Activated naive CD4-positive, alpha-beta T cell treated with anti-CD3 and anti-CD28 coated beads, Interleukin-2, amount 50 U/mL, for 24 hours (primary cell): ENCODE measurements around the gene CACNB2.

Experiments used
- H3K27ac Mint-ChIP-seq: one replicate; pipeline ENCODE4 v1.8.0; 2021; ENCODE audit warnings: mild to moderate bottlenecking, mixed read lengths
- H3K27me3 Mint-ChIP-seq: one replicate; pipeline ENCODE4 v1.8.0; 2021; ENCODE audit warnings: mixed read lengths
- H3K36me3 Mint-ChIP-seq: one replicate; pipeline ENCODE4 v1.8.0; 2021; ENCODE audit warnings: mixed read lengths
- H3K4me1 Mint-ChIP-seq: one replicate; pipeline ENCODE4 v1.8.0; 2021; ENCODE audit warnings: mixed read lengths
- H3K4me3 Mint-ChIP-seq: one replicate; pipeline ENCODE4 v1.8.0; 2021; ENCODE audit warnings: mild to moderate bottlenecking, mixed read lengths
- H3K9me3 Mint-ChIP-seq: one replicate; pipeline ENCODE4 v1.8.0; 2021; ENCODE audit warnings: mixed read lengths

CACNB2 gene

GRCh38 chr10:18261768-18262231 is 121.6 kb downstream of the CACNB2 start:
- no peak overlapping the region for H3K4me3 Mint-ChIP-seq
- H3K4me1 Mint-ChIP-seq: no peaks in the 10 kb centered on the region
- H3K36me3 Mint-ChIP-seq: no peaks in the 10 kb centered on the region
- no peak overlapping the region for H3K27ac Mint-ChIP-seq
- H3K9me3 Mint-ChIP-seq: no peaks in the 10 kb centered on the region
- peaks cover 4% of the 10 kb centered on the region for H3K27me3 Mint-ChIP-seq

GRCh38 chr10:18264466-18265050 is 124.3 kb downstream of the CACNB2 start:
- no peaks in the 10 kb centered on the region for H3K4me1 Mint-ChIP-seq
- H3K27me3 Mint-ChIP-seq: peaks cover 4% of the 10 kb centered on the region
- H3K9me3 Mint-ChIP-seq: no peaks in the 10 kb centered on the region
- H3K27ac Mint-ChIP-seq: no peak overlapping the region
- H3K4me3 Mint-ChIP-seq: no peak overlapping the region
- H3K36me3 Mint-ChIP-seq: no peaks in the 10 kb centered on the region

- no peaks in the 10 kb centered on the region for H3K36me3 Mint-ChIP-seq
- no peaks in the 10 kb centered on the region for H3K9me3 Mint-ChIP-seq
- H3K27ac Mint-ChIP-seq: no peak overlapping the region
- H3K4me3 Mint-ChIP-seq: no peak overlapping the region
- no peaks in the 10 kb centered on the region for H3K4me1 Mint-ChIP-seq
- peaks cover 4% of the 10 kb centered on the region for H3K27me3 Mint-ChIP-seq
Observed at GRCh38 chr10:18268005-18268404, 127.8 kb downstream of the CACNB2 start.

DNA sequence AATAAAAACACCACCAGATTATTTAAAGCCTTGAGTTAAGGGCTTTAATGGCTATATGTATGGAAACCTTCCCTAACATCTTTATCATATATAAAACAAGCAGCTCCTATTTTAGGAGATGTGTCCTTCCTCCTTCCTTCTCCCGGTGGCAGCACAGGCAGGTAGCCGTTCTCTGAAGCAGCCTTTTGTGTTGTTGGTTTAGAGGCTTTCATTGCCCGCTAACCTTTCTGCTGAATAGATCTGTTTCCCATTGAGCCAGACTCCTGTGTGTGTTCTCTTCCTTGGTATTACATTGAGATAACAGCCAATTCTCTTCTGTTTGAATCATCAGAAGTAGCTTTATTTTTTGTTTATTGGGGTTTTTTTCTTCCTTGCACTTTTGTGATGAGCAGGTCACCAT is 131.3 kb downstream of the CACNB2 start:
- no peaks in the 10 kb centered on the region for H3K4me1 Mint-ChIP-seq
- H3K27me3 Mint-ChIP-seq: no peaks in the 10 kb centered on the region
- H3K9me3 Mint-ChIP-seq: no peaks in the 10 kb centered on the region
- H3K36me3 Mint-ChIP-seq: no peaks in the 10 kb centered on the region
- H3K27ac Mint-ChIP-seq: no peak overlapping the region
- H3K4me3 Mint-ChIP-seq: no peak overlapping the region

DNA sequence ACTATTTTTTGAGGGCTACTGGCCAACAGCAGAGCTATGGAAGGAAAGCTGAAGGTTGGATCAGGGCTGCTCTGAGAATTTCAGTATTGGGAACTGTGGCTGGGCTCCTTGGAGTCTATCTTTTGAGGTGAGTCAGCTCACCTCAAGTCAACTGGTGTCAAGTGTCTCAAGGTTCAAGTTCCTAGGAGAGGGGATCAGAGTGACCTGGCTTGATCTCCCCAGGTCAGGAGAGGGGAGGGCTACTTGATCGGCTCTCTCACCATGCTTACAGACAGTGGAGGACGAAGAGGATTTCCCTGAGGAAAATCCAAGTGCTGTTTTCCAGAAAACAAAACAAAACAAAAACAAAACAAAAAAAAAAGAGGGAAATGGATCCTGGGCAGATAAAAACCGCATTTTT is 132.8 kb downstream of the CACNB2 start:
- H3K4me1 Mint-ChIP-seq: no peaks in the 10 kb centered on the region
- no peak overlapping the region for H3K4me3 Mint-ChIP-seq
- H3K27ac Mint-ChIP-seq: no peak overlapping the region
- H3K27me3 Mint-ChIP-seq: no peaks in the 10 kb centered on the region
- H3K36me3 Mint-ChIP-seq: no peaks in the 10 kb centered on the region
- no peaks in the 10 kb centered on the region for H3K9me3 Mint-ChIP-seq

- Mint-ChIP-seq H3K36me3 (no peaks in the 10 kb centered on the region), H3K27ac (no peak overlapping the region), H3K4me1 (no peaks in the 10 kb centered on the region), H3K4me3 (no peak overlapping the region), H3K9me3 (no peaks in the 10 kb centered on the region), H3K27me3 (peaks cover 2% of the 10 kb centered on the region)
Observed at GRCh38 chr10:18278181-18278580, 138.0 kb downstream of the CACNB2 start.

DNA sequence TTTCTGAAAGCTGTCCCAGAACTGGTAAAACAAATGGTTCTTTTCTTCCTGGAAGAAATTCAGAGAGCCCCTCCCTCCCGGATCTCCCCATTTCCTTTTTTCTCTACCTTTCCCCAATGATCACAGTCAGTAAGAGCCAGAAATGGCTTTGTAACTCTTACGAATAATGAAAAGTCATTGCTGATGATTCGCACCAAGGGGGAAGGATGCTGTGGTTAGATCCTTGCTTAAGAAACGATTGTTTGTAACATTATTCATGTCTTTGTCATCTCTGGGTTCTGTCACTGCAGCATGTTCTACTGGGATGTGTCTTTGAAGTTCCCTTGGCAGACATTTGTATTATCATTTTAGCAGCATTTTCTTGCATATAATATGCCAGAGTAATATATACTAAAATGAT is 138.9 kb downstream of the CACNB2 start:
- Mint-ChIP-seq H3K36me3 (no peaks in the 10 kb centered on the region), H3K27ac (no peak overlapping the region), H3K4me1 (no peaks in the 10 kb centered on the region), H3K4me3 (no peak overlapping the region), H3K9me3 (no peaks in the 10 kb centered on the region), H3K27me3 (peaks cover 2% of the 10 kb centered on the region)

DNA sequence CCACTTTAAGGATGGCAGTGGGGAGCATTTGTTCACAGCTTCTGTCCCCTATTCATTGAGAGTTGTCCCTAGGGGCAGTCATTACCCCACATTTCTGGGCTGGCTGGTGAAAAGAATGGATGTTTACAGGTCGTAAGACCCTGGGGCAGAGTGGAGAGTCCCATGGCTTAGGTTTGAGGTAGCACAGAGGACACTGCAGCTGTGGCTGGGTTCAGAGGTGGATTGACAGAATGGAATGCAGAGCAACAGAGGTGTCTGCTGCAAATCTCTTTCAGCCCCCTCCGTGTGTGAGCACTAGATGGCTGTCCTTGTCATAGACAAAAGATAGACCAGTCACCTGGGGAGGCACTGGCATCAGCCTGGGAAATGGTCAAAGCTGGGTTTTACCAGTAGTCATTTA is 141.9 kb downstream of the CACNB2 start:
- no peaks in the 10 kb centered on the region for H3K36me3 Mint-ChIP-seq
- no peaks in the 10 kb centered on the region for H3K9me3 Mint-ChIP-seq
- H3K4me3 Mint-ChIP-seq: no peak overlapping the region
- H3K4me1 Mint-ChIP-seq: no peaks in the 10 kb centered on the region
- H3K27ac Mint-ChIP-seq: no peak overlapping the region
- peaks cover 2% of the 10 kb centered on the region for H3K27me3 Mint-ChIP-seq

GRCh38 chr10:18290651-18291313 is 150.6 kb downstream of the CACNB2 start:
- H3K4me3 Mint-ChIP-seq: no peak overlapping the region
- H3K4me1 Mint-ChIP-seq: no peaks in the 10 kb centered on the region
- H3K27me3 Mint-ChIP-seq: no peaks in the 10 kb centered on the region
- no peak overlapping the region for H3K27ac Mint-ChIP-seq
- no peaks in the 10 kb centered on the region for H3K9me3 Mint-ChIP-seq
- H3K36me3 Mint-ChIP-seq: no peaks in the 10 kb centered on the region

GRCh38 chr10:18293536-18294510 is 153.6 kb downstream of the CACNB2 start:
- no peaks in the 10 kb centered on the region for H3K9me3 Mint-ChIP-seq
- H3K4me1 Mint-ChIP-seq: no peaks in the 10 kb centered on the region
- H3K27me3 Mint-ChIP-seq: no peaks in the 10 kb centered on the region
- no peak overlapping the region for H3K4me3 Mint-ChIP-seq
- H3K27ac Mint-ChIP-seq: no peak overlapping the region
- H3K36me3 Mint-ChIP-seq: no peaks in the 10 kb centered on the region

GRCh38 chr10:18294633-18295032 is 154.4 kb downstream of the CACNB2 start:
- no peak overlapping the region for H3K4me3 Mint-ChIP-seq
- H3K36me3 Mint-ChIP-seq: no peaks in the 10 kb centered on the region
- no peaks in the 10 kb centered on the region for H3K4me1 Mint-ChIP-seq
- H3K27ac Mint-ChIP-seq: no peak overlapping the region
- no peaks in the 10 kb centered on the region for H3K27me3 Mint-ChIP-seq
- no peaks in the 10 kb centered on the region for H3K9me3 Mint-ChIP-seq

- Mint-ChIP-seq H3K9me3 (no peaks in the 10 kb centered on the region), H3K4me3 (no peak overlapping the region), H3K27ac (no peak overlapping the region), H3K27me3 (no peaks in the 10 kb centered on the region), H3K36me3 (no peaks in the 10 kb centered on the region), H3K4me1 (no peaks in the 10 kb centered on the region)
Observed at GRCh38 chr10:18297659-18298058, 157.4 kb downstream of the CACNB2 start.

DNA sequence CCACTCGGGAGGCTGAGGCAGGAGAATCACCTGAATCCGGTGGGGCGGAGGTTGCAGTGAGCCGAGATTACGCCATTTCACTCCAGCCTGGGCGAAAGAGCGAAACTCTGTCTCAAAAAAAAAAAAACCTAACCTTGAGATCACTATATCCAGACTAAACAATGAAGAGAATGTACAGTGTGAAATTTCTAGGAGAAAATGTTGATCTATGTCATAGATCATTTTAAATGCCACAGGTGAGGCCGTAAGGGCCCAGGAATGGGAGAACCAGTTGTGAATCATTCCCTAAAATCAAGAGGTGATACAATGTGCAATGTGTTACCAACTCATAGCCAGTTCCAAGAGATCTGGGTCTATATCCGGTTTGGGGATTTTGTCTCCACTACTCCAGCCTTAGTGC is 158.0 kb downstream of the CACNB2 start:
- Mint-ChIP-seq H3K27ac (no peak overlapping the region), H3K4me1 (no peaks in the 10 kb centered on the region), H3K36me3 (no peaks in the 10 kb centered on the region), H3K9me3 (no peaks in the 10 kb centered on the region), H3K27me3 (no peaks in the 10 kb centered on the region), H3K4me3 (no peak overlapping the region)

GRCh38 chr10:18303851-18304801 is 163.9 kb downstream of the CACNB2 start:
- H3K27me3 Mint-ChIP-seq: no peaks in the 10 kb centered on the region
- H3K36me3 Mint-ChIP-seq: no peaks in the 10 kb centered on the region
- H3K4me3 Mint-ChIP-seq: no peak overlapping the region
- no peaks in the 10 kb centered on the region for H3K4me1 Mint-ChIP-seq
- no peaks in the 10 kb centered on the region for H3K9me3 Mint-ChIP-seq
- no peak overlapping the region for H3K27ac Mint-ChIP-seq

GRCh38 chr10:18306031-18306430 is 165.8 kb downstream of the CACNB2 start:
- H3K36me3 Mint-ChIP-seq: no peaks in the 10 kb centered on the region
- no peaks in the 10 kb centered on the region for H3K9me3 Mint-ChIP-seq
- H3K4me1 Mint-ChIP-seq: no peaks in the 10 kb centered on the region
- H3K27me3 Mint-ChIP-seq: no peaks in the 10 kb centered on the region
- H3K27ac Mint-ChIP-seq: no peak overlapping the region
- no peak overlapping the region for H3K4me3 Mint-ChIP-seq
